Gastrocnemius medialis (tissue), 4 donors: ENCODE data around the gene OBSCN. TPM values are rescaled to one million over a fixed set of nuclear protein-coding genes. Genes with fewer than 3 reads are reported as not detected.

Source experiments
- ATAC-seq, 2 donors: fragments of 150-250 bp; one replicate each; pipeline ENCODE4 v1.9.1; 2016
- DNase-seq, 2 donors: peaks; one replicate each; pipeline ENCODE4 v3.0.0-alpha.2; 2019
- H3K27ac ChIP-seq, 4 donors: fragments of 200-600 bp; sonication (generic); 1 replicate in 1 of 4; 2 replicates in 3 of 4; pipeline ENCODE4 v1.5.1; 2016 to 2018; ENCODE audit warnings: mild to moderate bottlenecking in 2 of 4, moderate library complexity in 1 of 4
- H3K27me3 ChIP-seq, 3 donors: fragments of 200-600 bp; sonication (generic) in 2 of 3; 1 replicate in 1 of 3; 2 replicates in 2 of 3; pipeline versions ENCODE4 v1.5.1 to v1.6.0; 2016 to 2019; ENCODE audit warnings: mild to moderate bottlenecking in 1 of 3, moderate library complexity in 1 of 3
- H3K36me3 ChIP-seq, 2 donors: fragments of 200-600 bp; sonication (generic) in 1 of 2; one replicate each; pipeline ENCODE4 v1.5.1; 2017 to 2018
- H3K4me1 ChIP-seq, 2 donors: fragments of 200-600 bp; sonication (generic) in 1 of 2; one replicate each; pipeline ENCODE4 v1.5.1; 2016 to 2017; ENCODE audit warnings: mild to moderate bottlenecking in 2 of 2
- H3K4me3 ChIP-seq, 4 donors: fragments of 200-600 bp; sonication (generic) in 3 of 4; 1 replicate in 1 of 4; 2 replicates in 3 of 4; pipeline ENCODE4 v1.5.1; 2016 to 2019; ENCODE audit warnings: mild to moderate bottlenecking in 2 of 4
- H3K9me3 ChIP-seq, 3 donors: fragments of 200-600 bp; sonication (generic) in 2 of 3; 1 replicate in 1 of 3; 2 replicates in 2 of 3; pipeline ENCODE4 v1.5.1; 2016 to 2019
- CTCF ChIP-seq, 5 experiments: fragments of 450-650 bp in 3 of 5; fragments of 200-600 bp in 2 of 5; sonication (generic) in 2 of 5; IDR thresholded peaks in 4 of 5; conservative IDR thresholded peaks in 1 of 5; 1 replicate in 4 of 5; 2 replicates in 1 of 5; pipeline ENCODE4 v1.5.1; 2016 to 2019; ENCODE audit warnings: antibody characterized with exemption in 5 of 5, mild to moderate bottlenecking in 3 of 5, moderate library complexity in 3 of 5
- POLR2A ChIP-seq, 2 donors: fragments of 450-650 bp; IDR thresholded peaks; one replicate each; pipeline ENCODE4 v1.6.1; 2017; ENCODE audit warnings: antibody characterized with exemption in 2 of 2, mild to moderate bottlenecking in 2 of 2, moderate library complexity in 2 of 2
- in situ Hi-C, 4 donors: fragments of 200-750 bp; cut with MboI; loops; one replicate each; pipeline versions ENCODE4 v1.15.0 to v1.8.0; 2017; ENCODE audit warnings: low sequenced_read_pairs in 4 of 4
- intact Hi-C: fragments of 100-400 bp; cut with DNase I; formaldehyde crosslinking; loops from one replicate; pipeline ENCODE4 v1.15.1; 2023; ENCODE audit warnings: low total_unique reads
- total RNA-seq, 4 donors: library from RNA; depleted of rRNA; stranded (reverse); fragments of >200 nt; gene quantifications; one replicate each; pipeline versions ENCODE4 v1.1.0 to v1.2.3, GENCODE V29; 2016

Gene OBSCN
- total RNA-seq, 4 donors from 2014 or later: 798 to 1,571 (median 1,162) TPM

- Histone ChIP-seq H3K27me3 (no peaks in the 10 kb centered on the region), H3K9me3 (no peaks in the 10 kb centered on the region), H3K4me1 (peaks cover 29 to 30% of the 10 kb centered on the region in 2 donors), H3K27ac (peak overlapping the region; percentile 97 to 100 (median 100)), H3K36me3 (no peaks in the 10 kb centered on the region), H3K4me3 (no peak overlapping the region)
- peak in 1 of 2 donors; percentile 27 for DNase-seq
- ATAC-seq: no peak
- intact Hi-C loops: loop anchor here (10.0 kb wide), 1 partner anchor 1261 kb away; the partner anchor contains the start of gene COQ8A
- TF ChIP-seq POLR2A (IDR thresholded peaks at IDR 0.05) (no peak), CTCF (IDR thresholded peaks at IDR 0.05 in 4 of 5, conservative IDR thresholded peaks at IDR 0.05 in 1 of 5) (no peak)
- in situ Hi-C loops: no loop called here
Observed at GRCh38 chr1:228205526-228206436, 2.1 kb upstream of the OBSCN start.

- TF ChIP-seq POLR2A (IDR thresholded peaks at IDR 0.05) (no peak), CTCF (IDR thresholded peaks at IDR 0.05 in 4 of 5, conservative IDR thresholded peaks at IDR 0.05 in 1 of 5) (no peak)
- peak overlapping the region; percentile 97 to 100 (median 100) for H3K27ac ChIP-seq
- peaks cover 35 to 40% of the 10 kb centered on the region in 2 donors for H3K4me1 ChIP-seq
- no peaks in the 10 kb centered on the region for H3K9me3 ChIP-seq
- in situ Hi-C loops (no loop called here), intact Hi-C loops (loop anchor here (1.0 to 10.0 kb wide), 2 partner anchors 40 to 1262 kb away; partner anchors contain the start of gene COQ8A)
- H3K27me3 ChIP-seq: no peaks in the 10 kb centered on the region
- DNase-seq (peak in 1 of 2 donors; percentile 57), ATAC-seq (no peak)
- no peaks in the 10 kb centered on the region for H3K36me3 ChIP-seq
- no peak overlapping the region for H3K4me3 ChIP-seq
Observed at GRCh38 chr1:228206582-228207351, 1.1 kb upstream of the OBSCN start.

- Histone ChIP-seq H3K27me3 (no peaks in the 10 kb centered on the region), H3K9me3 (no peaks in the 10 kb centered on the region), H3K4me1 (peaks cover 35 to 41% of the 10 kb centered on the region in 2 donors), H3K27ac (peak overlapping the region; percentile 97 to 100 (median 100)), H3K36me3 (no peaks in the 10 kb centered on the region), H3K4me3 (peak overlapping the region in 2 of 4 donors; percentile 81 to 92)
- no peak for TF ChIP-seq CTCF (IDR thresholded peaks at IDR 0.05 in 4 of 5, conservative IDR thresholded peaks at IDR 0.05 in 1 of 5)
- TF ChIP-seq POLR2A (IDR thresholded peaks at IDR 0.05): no peak
- in situ Hi-C loops: no loop called here
- DNase-seq (no peak), ATAC-seq (no peak)
- intact Hi-C loops: loop anchor here (1.0 to 10.0 kb wide), 2 partner anchors 41 to 1263 kb away; partner anchors contain the start of gene COQ8A
Observed at GRCh38 chr1:228207381-228207810, 448 bp upstream of the OBSCN start.

- TF ChIP-seq POLR2A (IDR thresholded peaks at IDR 0.05): no peak
- no peak for TF ChIP-seq CTCF (IDR thresholded peaks at IDR 0.05 in 4 of 5, conservative IDR thresholded peaks at IDR 0.05 in 1 of 5)
- H3K4me1 ChIP-seq: peaks cover 36 to 56% of the 10 kb centered on the region in 2 donors
- no peaks in the 10 kb centered on the region for H3K27me3 ChIP-seq
- DNase-seq: peak in 1 of 2 donors; percentile 83
- peaks cover 0 to under 1% of the 10 kb centered on the region in 2 donors for H3K36me3 ChIP-seq
- in situ Hi-C loops: no loop called here
- no peaks in the 10 kb centered on the region for H3K9me3 ChIP-seq
- intact Hi-C loops: loop anchor here (10.0 kb wide), 1 partner anchor 1264 kb away; the partner anchor contains the start of gene COQ8A
- peak overlapping the region; percentile 97 to 100 (median 100) for H3K27ac ChIP-seq
- H3K4me3 ChIP-seq: peak overlapping the region; percentile 76 to 95 (median 86)
- ATAC-seq: peak; percentile 13 to 25
Observed at GRCh38 chr1:228208831-228209551, 1.1 kb downstream of the OBSCN start.
